NCI-H1105 (cell line): ENCODE results near the gene HLA-DPB1.
"Not testable (repeated sequence)": the region's sequence is repeated elsewhere in the genome, so short reads cannot be mapped to it uniquely, and the experiment has no call there.

Experiments used
- DNase-seq: peaks from one replicate; lab custom pipeline; 2025; lab: John Stamatoyannopoulos, UW

The HLA-DPB1 gene

DNA sequence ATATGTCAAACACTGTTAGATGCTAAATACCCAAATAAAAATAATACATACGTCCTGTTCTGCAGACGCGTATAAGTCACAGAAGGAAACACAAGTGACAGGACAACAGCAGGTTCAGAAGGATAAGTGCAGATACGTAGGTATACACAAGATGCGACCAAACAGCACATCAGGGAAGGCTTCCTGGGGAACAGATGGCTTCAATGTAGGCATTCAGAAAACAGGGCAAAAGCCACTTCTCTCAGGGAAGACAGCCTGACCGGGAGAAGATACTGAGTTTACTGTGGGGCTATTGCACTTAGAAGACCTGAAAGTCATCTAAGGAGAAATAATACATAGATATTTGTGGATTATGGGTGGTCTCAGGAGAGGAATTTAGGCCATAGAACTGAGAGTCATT is 4.2 kb upstream of the HLA-DPB1 start:
- DNase-seq: no peak

DNA sequence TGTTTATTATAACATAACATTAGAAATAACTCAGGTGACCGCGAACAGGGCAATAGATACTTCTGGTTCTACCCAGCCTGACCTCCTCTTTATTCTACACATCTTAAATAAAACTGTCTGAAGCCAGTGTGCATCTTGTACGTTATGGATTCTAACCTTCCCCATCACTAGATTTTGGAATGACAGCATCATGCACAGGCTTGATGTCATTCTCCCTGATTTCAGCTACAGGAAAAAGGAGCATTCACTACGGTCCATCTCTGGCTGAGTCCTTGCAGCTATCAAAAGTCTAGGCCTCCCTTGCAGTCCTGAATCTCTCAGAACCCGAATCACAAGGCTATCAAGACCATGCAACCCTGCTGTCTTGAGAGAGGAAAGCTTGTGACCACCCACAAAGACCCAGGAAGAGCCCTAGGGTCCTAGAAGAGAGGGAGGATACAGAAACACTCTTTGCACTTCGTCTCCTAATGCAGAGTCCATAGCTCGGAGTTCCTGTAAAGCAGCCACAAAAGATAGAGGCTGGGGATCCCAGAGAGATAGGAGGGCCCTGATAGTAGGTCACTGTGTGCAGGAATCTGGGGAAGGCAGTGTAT is 3.2 kb upstream of the HLA-DPB1 start:
- no peak for DNase-seq

DNA sequence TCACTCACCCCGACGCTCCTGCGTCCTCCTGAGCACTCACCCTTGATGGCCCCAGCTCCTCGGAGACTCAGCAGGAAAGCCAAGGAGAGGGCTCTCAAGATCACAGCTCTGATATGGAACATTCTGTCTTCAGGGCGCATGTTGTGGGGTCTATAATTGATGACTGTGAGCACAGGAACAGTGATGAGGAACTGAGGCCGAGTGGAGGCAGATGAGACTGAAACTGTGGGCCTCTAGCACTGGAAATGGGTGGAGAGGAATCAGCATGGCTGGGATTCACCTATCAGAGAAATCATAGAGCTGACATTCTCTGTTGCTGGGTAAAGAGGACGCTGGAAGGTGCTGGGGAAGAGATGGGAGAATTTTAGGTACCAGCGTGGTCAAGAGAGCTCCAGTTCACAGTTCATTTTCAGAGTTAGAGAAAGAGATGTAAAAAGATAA is 2.3 kb upstream of the HLA-DPB1 start, which contains the start of gene HLA-DPA1:
TSS of gene HLA-DPA1 (minus strand) at position 219 of the 441 bp plus-strand sequence.
- DNase-seq: no peak

DNA sequence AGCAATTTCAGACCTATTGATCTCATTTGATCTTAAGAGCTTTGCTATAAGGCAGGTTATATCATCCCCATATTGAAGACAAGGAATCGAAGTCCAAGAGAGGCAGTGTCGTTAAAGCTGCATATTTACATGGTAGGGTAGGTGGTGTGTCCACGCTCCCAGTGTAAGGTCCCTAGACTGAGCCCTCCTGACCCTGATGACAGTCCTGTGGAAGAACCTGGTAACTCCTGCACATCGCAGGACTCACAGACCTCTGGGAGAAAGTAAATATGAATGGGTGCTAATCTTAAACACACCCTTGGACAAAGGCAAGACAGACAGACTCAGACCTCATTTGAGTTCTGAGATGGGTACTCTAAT is 602 bp upstream of the HLA-DPB1 start:
- no peak for DNase-seq

DNA sequence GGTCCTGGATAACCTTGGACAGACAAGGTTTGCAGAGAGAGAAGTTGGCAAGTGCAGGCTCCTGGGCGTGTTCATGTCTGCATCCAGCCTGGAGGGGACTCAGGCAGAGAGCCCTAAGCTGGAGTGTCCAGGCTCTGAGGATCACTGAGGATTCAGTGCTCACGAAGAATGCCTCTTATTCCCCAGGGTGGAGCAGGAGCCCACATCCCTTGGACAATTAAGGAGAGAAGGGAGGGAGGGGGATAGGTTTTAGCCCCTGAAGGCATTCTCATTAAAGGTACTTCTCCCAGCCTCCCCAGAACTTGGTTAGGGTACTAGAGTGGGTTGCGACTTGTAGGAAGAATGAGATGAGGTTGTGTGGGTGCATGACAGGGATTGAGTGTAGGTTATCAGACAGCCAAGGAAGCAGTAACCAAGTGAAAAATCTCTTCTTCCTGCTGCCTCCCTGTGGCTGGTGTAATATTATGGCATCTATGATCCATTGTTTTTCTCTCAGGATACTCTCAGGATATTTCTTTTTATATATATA is 680 bp downstream of the HLA-DPB1 start:
- no peak for DNase-seq

DNA sequence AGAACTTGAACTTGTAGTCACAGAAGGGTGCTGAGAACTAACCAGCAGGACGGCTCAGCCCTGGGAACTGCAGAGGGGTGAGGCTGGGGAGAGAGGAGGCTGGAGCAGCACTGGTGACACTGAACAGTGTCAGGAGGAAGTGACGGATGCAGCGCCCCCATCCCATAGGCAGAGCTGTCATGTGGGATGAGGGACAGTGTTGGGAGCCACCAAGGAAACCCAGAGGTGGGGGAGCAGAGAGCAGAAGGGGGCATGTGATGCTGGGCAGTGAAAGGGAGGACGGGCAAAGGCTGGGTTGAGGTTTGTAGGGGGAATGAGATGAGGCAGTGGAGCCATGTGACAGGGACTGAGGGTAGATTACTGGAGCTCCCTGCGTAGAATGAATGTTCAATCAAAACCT is 2.1 kb downstream of the HLA-DPB1 start:
- DNase-seq: no peak

DNA sequence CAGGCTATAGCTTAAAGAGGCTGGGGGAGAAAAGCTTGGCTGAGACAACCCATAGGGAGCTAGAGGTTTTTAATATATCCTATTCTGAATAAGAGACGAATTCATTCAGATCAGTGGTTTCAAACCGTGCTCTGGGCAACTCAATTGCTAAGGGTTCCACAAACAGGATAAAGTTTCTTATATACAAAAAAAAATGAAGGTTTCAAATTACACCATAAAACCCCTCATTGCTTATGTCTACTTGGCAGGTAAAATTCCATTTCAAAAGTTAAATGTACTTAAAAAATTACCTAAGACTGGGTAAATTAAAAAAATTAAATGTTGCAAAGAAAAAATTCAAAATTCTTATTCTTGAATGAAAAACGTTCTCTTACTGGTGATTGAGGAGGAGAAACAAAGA is 2.7 kb downstream of the HLA-DPB1 start:
- no peak for DNase-seq

DNA sequence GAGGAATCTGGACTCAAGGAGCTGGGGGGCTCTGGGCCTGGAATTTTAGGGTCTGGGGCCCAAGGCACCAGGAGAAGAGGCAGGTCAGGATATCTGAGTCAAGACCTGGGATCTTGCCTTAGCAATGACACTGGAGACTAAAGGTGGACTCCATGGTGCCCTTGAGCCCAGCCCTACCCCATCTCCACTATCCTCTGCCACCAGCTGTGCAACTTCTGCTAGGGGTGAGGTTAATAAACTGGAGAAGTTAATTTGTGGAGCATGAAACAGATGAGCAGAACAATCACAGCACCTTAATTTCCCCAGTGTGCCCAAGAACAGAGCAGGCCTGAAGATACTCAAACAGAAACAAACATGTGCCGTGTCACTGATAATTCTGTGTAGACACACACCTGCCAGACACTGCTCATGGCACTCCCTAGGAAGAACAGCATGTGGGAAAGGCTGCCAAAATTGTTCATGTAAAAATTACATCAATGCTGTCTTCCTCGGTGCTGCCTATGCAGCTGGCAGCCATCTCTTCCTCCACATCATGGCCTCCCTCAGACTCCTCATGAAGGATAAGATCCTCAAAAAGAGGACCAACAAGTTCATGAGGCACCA is 3.2 kb downstream of the HLA-DPB1 start:
- DNase-seq: no peak

DNA sequence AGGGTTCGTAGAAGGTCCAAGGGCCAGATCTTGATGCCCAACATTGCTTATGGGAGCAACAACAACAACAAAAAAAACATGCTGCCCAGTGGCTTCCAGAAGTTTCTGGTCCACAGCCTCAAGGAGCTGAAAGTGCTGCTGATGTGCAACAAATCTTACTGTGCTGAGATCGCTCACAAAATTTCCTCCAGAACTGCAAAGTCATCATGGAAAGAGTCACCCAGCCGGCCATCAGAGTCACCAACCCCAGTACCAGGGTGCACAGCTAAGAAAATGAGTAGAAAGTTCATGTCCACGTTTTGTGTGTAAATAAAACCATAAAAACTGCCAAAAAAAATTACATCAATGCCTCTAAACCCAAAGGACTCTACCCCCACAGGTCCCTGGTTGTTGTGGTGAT is 3.8 kb downstream of the HLA-DPB1 start:
- no peak for DNase-seq

DNA sequence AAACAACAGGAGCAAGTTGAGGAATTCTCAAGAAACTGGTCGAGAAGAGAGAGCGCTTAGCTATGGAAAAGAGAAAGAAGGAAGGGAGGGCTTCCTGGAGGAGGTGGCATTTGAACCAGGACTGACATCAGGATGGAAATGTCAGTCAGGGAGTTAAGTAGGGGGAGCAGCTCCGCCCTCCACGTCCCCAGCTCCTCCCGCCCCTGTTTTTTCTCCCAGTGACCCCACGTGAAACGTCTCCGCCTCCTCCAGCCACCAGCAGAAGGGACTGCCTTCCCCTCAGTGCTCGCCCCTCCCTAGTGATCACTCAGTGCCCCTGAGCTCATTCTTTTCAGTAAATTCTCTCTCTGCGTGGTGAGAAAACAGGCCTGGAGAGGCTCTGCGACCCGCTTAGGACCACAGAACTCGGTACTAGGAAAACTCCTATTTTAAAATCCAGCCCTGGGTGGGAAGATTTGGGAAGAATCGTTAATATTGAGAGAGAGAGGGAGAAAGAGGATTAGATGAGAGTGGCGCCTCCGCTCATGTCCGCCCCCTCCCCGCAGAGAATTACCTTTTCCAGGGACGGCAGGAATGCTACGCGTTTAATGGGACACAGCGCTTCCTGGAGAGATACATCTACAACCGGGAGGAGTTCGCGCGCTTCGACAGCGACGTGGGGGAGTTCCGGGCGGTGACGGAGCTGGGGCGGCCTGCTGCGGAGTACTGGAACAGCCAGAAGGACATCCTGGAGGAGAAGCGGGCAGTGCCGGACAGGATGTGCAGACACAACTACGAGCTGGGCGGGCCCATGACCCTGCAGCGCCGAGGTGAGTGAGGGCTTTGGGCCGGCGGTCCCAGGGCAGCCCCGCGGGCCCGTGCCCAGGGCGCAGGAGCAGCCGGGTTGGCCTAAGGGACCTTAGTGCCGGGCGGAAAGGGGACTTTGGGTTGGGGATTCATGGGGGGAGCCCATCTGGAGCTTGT is 4.6 kb downstream of the HLA-DPB1 start:
- no peak for DNase-seq

DNA sequence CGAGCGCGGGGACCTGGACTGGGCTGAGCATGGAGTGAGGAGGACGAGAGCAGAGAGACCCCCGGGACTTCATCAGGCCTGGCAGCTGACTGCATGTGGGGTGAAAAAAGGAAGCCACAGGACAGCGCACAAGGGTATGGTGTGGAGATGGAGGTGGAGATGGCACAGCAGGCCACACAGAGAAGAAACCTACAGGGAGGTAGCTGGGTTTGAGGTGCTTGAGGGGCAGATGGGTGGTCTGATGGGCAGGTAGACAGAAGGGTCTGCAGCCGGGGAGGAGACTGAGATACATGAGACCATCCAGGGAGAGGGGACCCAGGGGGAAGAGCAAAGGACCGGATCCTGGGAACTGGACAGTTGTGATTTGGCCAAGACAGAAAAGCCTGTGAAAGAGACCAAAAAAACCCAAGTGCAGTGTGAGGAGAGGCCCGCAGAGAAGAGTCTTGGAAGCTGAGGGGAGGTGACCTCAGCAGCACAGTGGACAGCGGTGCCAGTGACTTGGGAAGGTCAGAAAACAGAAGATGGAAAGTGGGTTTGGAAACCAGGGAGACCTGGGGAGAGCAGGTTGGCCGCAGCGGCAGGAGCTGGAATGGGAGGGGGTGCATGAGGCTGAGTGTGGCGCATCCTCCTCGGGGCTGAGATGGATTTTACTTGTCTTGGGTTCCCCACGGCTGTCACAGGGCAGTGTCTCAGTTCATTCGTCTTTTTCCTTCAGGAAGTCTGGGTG is 5.5 kb downstream of the HLA-DPB1 start:
- no peak for DNase-seq

DNA sequence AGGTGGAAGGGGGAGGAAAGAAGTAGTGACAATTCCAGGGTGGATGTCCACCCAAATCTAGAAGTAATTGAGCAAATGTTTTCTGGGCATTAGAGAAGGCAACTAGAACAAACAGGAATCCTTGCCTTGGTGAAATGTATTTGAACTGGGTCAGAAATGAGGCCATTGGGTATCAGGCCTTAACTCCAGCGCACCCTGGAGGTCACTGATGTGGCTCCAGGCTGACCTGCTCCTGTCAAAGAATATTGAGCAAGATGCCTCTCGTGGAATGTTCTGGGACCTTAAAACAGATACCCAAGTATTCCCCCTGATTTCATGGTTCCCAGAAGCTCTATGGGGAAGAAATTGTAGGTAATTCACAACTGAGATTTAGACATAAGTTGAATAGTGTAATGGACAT is 6.9 kb downstream of the HLA-DPB1 start:
- DNase-seq: no peak

DNA sequence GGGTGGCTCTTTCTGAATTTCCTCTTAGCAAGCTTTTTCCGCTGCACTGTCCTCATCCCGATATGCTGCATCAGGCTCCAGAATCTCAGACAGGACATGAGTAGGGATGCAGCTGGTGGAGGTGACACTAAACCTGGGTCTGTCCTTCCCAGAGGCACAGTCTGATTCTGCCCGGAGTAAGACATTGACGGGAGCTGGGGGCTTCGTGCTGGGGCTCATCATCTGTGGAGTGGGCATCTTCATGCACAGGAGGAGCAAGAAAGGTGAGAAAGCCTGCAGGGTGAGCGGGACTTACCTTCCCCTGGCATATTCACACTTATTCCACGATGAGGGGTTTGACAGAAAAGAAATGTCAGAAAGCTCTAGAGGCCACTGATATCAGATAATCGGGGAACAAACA is 9.8 kb downstream of the HLA-DPB1 start:
- no peak for DNase-seq

DNA sequence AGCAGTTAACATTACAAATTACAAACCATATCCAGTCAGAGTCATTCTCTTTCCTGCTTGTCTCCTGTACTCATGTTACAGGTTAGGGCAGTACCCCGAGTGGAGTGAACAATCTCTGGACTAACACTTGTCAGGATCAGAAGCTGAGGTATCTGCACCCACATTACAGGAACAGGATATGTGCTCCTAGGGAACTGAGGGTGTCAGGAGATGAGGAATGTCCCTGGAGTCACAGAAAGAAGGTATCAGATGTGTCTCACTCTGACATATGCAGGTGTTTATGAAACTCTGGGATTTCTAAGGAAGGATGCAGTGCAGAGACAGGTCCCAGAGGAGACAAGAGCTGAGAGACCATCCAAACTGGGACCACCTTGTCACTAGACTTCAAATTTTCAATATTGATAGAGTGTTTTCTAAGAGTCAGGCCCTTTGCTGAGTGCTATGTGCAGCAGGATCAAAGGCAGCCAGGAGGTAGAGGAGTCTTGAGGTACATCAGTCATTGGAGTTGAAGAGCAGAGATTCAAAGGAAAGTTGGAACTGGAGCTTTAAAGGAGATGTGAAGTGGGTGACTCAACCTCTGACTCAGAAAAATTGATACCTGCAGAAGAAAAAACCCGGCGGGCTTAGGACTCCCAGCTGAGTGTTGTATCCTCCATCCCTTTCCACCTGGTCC is 12.6 kb downstream of the HLA-DPB1 start:
- no peak for DNase-seq

DNA sequence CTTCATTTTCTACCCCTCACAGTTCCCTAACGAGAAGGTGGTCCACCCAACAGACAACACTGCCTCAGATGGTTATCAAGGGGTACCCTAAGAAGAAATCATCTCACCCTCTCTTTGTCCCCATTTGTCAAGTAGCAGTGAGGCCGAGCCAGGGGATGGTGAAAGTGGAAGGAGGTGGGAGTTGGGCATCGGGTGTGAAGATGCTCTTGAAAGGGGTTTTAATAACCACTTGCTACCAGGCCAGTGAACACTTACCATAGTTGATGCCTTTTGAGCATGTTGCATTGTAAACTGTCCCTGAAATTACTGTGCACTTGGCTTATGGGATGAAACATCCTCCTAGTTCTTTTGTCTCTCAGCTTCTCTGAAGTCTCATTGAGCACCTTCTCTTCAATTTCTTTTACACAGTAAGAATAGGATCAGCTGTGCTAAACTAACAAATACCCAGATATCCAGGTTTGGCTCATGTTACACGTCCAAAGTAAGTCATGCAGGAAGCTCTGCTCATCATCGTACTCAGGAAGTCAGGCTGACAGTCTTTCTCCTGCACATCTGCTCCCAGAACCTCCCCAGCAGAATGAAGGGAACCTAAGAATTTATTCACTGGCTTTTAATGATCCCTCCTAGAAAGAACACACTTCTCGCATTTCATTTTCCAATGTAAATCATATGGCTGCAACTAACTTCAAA is 13.3 kb downstream of the HLA-DPB1 start:
- DNase-seq: no peak

DNA sequence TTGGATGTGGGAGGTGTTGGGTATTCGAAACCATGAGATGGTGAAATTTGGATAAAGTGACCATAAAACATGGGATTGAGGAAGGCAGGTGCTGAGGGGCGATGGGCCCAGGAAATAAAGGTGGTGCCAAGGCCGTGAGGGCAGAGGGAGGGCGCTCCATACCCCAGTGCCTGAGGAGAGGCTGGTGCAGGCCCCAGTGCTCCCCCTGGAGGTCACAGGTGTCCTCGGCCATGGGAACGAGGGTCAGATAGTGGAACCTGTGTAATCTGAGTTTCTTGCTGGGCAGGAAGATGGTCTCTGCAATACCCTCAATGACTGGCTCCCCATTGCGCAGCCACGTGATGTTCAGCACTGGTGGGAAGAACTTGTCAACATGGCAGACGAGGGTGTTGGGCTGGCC is 16.2 kb downstream of the HLA-DPB1 start:
- DNase-seq: no peak

DNA sequence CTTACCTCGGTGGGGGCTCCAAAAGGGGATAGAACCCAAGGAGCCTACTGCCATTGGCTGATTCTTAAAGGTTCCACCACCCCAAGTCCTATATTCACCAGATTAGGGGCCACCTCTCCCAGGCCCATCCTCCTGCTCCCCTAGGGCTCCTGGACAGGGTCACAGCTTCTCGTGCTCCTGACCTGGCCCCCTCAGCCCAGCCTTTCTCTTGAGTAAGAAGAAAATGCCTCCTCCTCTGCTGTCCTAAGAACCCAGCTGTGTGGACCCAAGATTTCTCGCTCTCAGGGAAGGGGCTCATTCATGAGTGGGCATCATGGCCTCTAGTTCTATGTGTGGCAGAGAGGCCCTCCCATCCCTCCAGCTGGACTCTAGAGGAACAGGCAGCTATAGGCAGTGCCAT is 16.6 kb downstream of the HLA-DPB1 start:
- DNase-seq: no peak

DNA sequence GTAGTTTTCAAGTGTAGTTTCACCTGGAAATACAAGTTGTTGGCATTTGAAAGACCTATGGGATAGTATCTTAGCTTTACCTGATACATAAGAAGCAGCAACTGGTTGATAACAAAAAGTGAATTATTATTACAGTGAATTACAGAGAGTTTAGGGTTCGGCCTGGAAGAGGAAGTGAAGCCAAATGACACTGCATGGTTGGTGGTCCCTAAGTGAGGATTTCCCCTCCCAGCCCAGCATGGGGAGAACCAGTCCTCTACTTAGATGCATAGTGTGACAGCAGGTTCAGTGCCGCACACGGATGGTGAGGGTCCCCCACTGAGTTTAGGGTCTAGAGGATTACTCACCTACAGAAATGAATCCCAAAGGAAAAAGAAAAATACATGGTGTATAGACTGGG is 18.1 kb downstream of the HLA-DPB1 start:
- DNase-seq: no peak

DNA sequence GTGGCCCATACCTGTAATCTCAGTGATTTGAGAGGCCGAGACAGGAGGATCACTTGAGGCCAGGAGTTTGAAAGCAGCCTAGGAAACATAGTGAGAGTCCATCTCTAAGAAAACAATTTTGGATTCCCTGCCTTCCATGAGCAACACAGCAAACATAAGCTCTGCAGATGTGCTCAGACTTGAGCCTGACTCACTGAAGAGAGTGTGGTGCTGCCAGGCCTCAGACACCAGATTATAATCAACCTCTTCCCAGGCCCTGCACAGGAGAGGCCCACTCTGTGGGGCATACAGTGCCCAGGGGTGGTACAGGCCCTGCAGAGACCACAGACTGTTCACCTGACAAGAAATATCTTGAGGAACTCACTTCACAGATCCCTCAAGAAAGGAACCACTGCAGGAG is 19.9 kb downstream of the HLA-DPB1 start:
- DNase-seq: no peak

DNA sequence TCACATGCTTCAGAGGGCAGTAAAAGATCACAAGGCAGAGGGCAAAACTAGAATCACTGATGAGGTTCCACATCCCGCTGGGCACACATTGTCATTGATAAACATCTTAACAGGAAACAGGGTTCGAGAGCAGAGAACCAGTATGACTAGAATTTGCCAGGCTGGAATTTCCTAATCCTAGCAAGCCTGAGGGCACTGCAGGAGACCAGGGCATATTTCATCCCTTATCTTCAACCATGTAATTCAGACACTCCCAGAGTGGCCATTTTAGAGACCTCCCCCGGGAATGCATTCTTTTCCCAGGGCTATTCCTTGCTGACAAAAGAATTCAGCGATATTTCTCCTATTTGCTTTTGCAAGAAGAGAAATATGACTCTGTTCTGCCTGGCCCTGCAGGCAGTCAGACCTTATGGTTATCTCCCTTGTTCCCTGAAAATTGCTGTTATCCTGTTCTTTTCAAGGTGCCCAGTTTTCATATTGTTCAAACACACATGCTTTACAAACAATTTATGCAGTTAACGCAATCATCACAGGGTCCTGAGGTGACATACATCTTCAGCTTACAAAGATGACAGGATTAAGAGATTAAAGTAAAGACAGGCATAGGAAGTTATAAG is 25.4 kb downstream of the HLA-DPB1 start:
- DNase-seq: not testable (repeated sequence)

DNA sequence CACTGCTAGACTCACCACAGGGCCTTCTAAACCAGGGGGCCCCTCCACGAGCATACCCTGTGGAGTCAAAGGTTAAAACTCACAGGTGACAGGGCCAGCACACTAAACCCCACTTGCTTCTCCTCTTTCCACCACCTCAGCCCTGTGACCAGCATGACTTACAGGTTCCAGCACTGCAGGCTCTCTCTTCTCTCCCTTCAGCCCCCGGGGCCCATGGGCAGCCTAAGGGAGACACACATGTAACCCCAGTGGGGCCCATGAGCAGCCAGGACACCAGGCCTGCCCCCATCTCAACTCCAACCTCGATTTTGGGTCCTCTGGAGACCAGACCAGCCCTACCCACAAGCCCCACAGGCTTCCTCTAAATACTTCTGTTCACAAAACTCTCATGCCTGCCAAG is 28.0 kb downstream of the HLA-DPB1 start:
- no peak for DNase-seq
